Measurements from ENCODE around the gene FMN1.
"Not testable (repeated sequence)": the region's sequence is repeated elsewhere in the genome, so short reads cannot be mapped to it uniquely, and the experiment has no call there.

The FMN1 gene

GRCh38 chr15:32872621-32873283 lies 321.8 kb downstream of the FMN1 start:
- DNase-seq: peak; percentile 9

GRCh38 chr15:32871883-32872282 lies 322.6 kb downstream of the FMN1 start:
- DNase-seq: no peak

- no peak for DNase-seq
These were observed 324.1 kb downstream of the FMN1 start for GRCh38 chr15:32870240-32871033.

- DNase-seq: no peak
These were observed 324.7 kb downstream of the FMN1 start for GRCh38 chr15:32869776-32870175.

GRCh38 chr15:32867313-32867626 lies 327.2 kb downstream of the FMN1 start:
- DNase-seq: no peak

- no peak for DNase-seq
These were observed 327.8 kb downstream of the FMN1 start for GRCh38 chr15:32866454-32867312.

GRCh38 chr15:32864841-32865240 lies 329.7 kb downstream of the FMN1 start:
- DNase-seq: peak; percentile 21

GRCh38 chr15:32864051-32864450 lies 330.5 kb downstream of the FMN1 start:
- DNase-seq: no peak

- DNase-seq: peak; percentile 13
These were observed 332.8 kb downstream of the FMN1 start for GRCh38 chr15:32861761-32862160.

- DNase-seq: no peak
These were observed 333.3 kb downstream of the FMN1 start for GRCh38 chr15:32861174-32861573.

- DNase-seq: no peak
These were observed 334.5 kb downstream of the FMN1 start for GRCh38 chr15:32859996-32860395.

- no peak for DNase-seq
These were observed 335.3 kb downstream of the FMN1 start for GRCh38 chr15:32859251-32859650.

GRCh38 chr15:32857732-32858131 lies 336.8 kb downstream of the FMN1 start:
- DNase-seq: no peak

- DNase-seq: no peak
These were observed 337.8 kb downstream of the FMN1 start for GRCh38 chr15:32856753-32857152.

GRCh38 chr15:32855942-32856341 lies 338.6 kb downstream of the FMN1 start:
- DNase-seq: no peak

GRCh38 chr15:32853592-32853991 lies 340.9 kb downstream of the FMN1 start:
- no peak for DNase-seq

GRCh38 chr15:32852771-32853170 lies 341.7 kb downstream of the FMN1 start:
- no peak for DNase-seq

- DNase-seq: no peak
These were observed 342.5 kb downstream of the FMN1 start for GRCh38 chr15:32852017-32852416.

GRCh38 chr15:32851572-32851971 lies 342.9 kb downstream of the FMN1 start:
- no peak for DNase-seq

GRCh38 chr15:32849769-32850668 lies 344.5 kb downstream of the FMN1 start:
- DNase-seq: peak; percentile 91

GRCh38 chr15:32846671-32847070 lies 347.8 kb downstream of the FMN1 start:
- not testable (repeated sequence) for DNase-seq

- DNase-seq: peak; percentile 55
These were observed 350.3 kb downstream of the FMN1 start for GRCh38 chr15:32844118-32844711.

Data from NCI-H82 (cell line).